A549 (cell line): ENCODE measurements around the gene HASPIN.
A peak's percentile ranks its signal among the peaks of the same experiment; 100 is the strongest.

ENCODE experiments used
- CTCF ChIP-seq: fragments of >200 bp; sonication (Bioruptor Twin); formaldehyde crosslinking; IDR thresholded peaks from 3 replicates; pipeline ENCODE4 v1.5.1; 2016
- JUNB ChIP-seq: fragments of >200 bp; sonication (Bioruptor Twin); formaldehyde crosslinking; IDR thresholded peaks from 2 replicates; pipeline ENCODE4 v1.6.1; 2016
- MAFK ChIP-seq: fragments of 450-650 bp; IDR thresholded peaks from 2 replicates; pipeline ENCODE4 v1.6.1; 2014; ENCODE audit not compliant: partially characterized antibody
- POLR2A ChIP-seq: IDR thresholded peaks from 2 replicates; pipeline ENCODE4 v1.6.1; 2012; ENCODE audit warnings: mild to moderate bottlenecking, low read length

- TF ChIP-seq MAFK, result no peak
- TF ChIP-seq JUNB, result no peak
- TF ChIP-seq POLR2A, result no peak
- TF ChIP-seq CTCF, result peak; percentile 85
Observed at GRCh38 chr17:3683054-3683511, 40.6 kb upstream of the HASPIN start.
